ENCODE results near the gene TIGD3.

The TIGD3 gene

DNA sequence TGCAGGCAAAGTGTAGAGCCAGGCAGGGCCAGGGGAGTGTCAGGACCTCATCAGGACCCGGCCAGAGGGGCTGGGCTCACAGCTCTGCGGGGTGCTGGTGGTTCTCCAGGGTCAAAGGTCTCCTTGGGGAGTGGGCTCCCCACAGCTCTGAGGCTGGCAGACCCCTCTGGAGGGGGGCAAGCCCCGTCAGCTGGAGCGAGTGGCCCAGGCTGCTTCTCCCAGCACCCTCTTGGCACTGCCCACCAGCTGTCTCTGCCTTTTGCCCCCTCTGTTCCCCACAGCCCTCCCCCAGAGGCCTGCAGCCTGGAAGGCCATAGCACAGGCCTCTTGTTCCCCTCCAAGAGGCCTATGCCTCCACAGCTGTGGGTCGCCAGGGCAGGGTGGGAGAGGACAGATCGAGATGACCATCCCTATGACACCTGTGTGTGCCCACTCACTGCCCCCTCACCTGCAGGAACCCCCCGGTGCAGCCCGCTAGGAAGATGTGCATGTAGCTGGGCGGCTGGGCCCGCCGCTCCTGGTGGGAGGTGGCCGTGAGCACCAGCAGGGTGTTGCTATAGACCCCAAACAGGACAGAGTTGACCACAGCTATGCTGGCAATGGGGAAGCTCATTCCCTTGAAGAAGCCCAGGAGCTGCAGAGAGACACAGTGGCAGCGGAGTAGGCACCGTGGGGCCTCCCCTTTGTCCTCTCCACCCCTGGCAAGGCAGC lies 24.5 kb downstream of the TIGD3 start:
- TF ChIP-seq USF1 (IDR thresholded peaks at IDR 0.05): no peak
- no peak for TF ChIP-seq TAF1 (IDR thresholded peaks at IDR 0.05; ENCODE audit: low read depth)
- no peak for TF ChIP-seq MAX (IDR thresholded peaks at IDR 0.05)
- no peak for TF ChIP-seq FOXM1 (IDR thresholded peaks at IDR 0.05; ENCODE audit: borderline replicate concordance, low read depth)
- no peak for TF ChIP-seq RAD21 (IDR thresholded peaks at IDR 0.05; ENCODE audit: low read depth)
- no peak for TF ChIP-seq REST (IDR thresholded peaks at IDR 0.05; ENCODE audit: low read depth)
- TF ChIP-seq CREB1 (IDR thresholded peaks at IDR 0.05; ENCODE audit: low read depth): no peak
- no peak for TF ChIP-seq NFIC (IDR thresholded peaks at IDR 0.05)
- TF ChIP-seq EGR1 (IDR thresholded peaks at IDR 0.05): no peak
- TF ChIP-seq EP300 (IDR thresholded peaks at IDR 0.05; ENCODE audit: borderline replicate concordance): no peak
- no peak for TF ChIP-seq TCF12 (IDR thresholded peaks at IDR 0.05; ENCODE audit: low read depth)
- no peak for TF ChIP-seq TEAD4 (IDR thresholded peaks at IDR 0.05)
- no peak for TF ChIP-seq CEBPB (IDR thresholded peaks at IDR 0.05)
- no peak for TF ChIP-seq YY1 (IDR thresholded peaks at IDR 0.05; ENCODE audit: low read depth)
- no peak for TF ChIP-seq ZBTB7A (IDR thresholded peaks at IDR 0.05; ENCODE audit: low read depth)

GRCh38 chr11:65379698-65380459 lies 25.3 kb downstream of the TIGD3 start:
- TF ChIP-seq TAF1 (IDR thresholded peaks at IDR 0.05; ENCODE audit: low read depth) (no peak), CEBPB (IDR thresholded peaks at IDR 0.05) (no peak), REST (IDR thresholded peaks at IDR 0.05; ENCODE audit: low read depth) (no peak), EP300 (IDR thresholded peaks at IDR 0.05; ENCODE audit: borderline replicate concordance) (no peak)

GRCh38 chr11:65380460-65381119 lies 26.0 kb downstream of the TIGD3 start:
- TF ChIP-seq REST (IDR thresholded peaks at IDR 0.05; ENCODE audit: low read depth) (no peak), TEAD4 (IDR thresholded peaks at IDR 0.05) (no peak), CREB1 (IDR thresholded peaks at IDR 0.05; ENCODE audit: low read depth) (no peak), YY1 (IDR thresholded peaks at IDR 0.05; ENCODE audit: low read depth) (no peak), TCF12 (IDR thresholded peaks at IDR 0.05; ENCODE audit: low read depth) (no peak), FOXM1 (IDR thresholded peaks at IDR 0.05; ENCODE audit: borderline replicate concordance, low read depth) (no peak), ZBTB7A (IDR thresholded peaks at IDR 0.05; ENCODE audit: low read depth) (no peak), TAF1 (IDR thresholded peaks at IDR 0.05; ENCODE audit: low read depth) (no peak), RAD21 (IDR thresholded peaks at IDR 0.05; ENCODE audit: low read depth) (no peak), MAX (IDR thresholded peaks at IDR 0.05) (no peak), NFIC (IDR thresholded peaks at IDR 0.05) (no peak), CEBPB (IDR thresholded peaks at IDR 0.05) (no peak), USF1 (IDR thresholded peaks at IDR 0.05) (no peak), EP300 (IDR thresholded peaks at IDR 0.05; ENCODE audit: borderline replicate concordance) (no peak), EGR1 (IDR thresholded peaks at IDR 0.05) (no peak)

DNA sequence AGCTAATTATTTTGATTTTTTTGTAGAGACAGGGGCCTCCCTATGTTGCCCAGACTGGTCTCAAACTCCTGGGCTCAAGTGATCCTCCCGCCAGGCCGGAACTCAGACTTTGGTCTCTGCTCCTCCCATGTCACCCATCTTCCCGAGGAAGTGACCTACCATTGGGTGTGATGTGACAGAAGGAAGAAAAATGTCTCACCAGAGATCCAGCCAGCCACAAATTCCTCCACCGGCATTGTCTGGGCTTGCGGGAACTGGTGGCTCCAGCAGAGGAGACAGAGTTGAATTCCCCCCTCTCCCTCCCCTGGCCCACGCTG lies 27.1 kb downstream of the TIGD3 start:
- no peak for TF ChIP-seq CEBPB (IDR thresholded peaks at IDR 0.05)
- TF ChIP-seq ZBTB7A (IDR thresholded peaks at IDR 0.05; ENCODE audit: low read depth): no peak
- TF ChIP-seq YY1 (IDR thresholded peaks at IDR 0.05; ENCODE audit: low read depth): no peak; the same call in 1 of the 2 replicates
- no peak; the same call in 1 of the 2 replicates for TF ChIP-seq TEAD4 (IDR thresholded peaks at IDR 0.05)
- TF ChIP-seq FOXM1 (IDR thresholded peaks at IDR 0.05; ENCODE audit: borderline replicate concordance, low read depth): no peak
- no peak for TF ChIP-seq TAF1 (IDR thresholded peaks at IDR 0.05; ENCODE audit: low read depth)
- TF ChIP-seq EGR1 (IDR thresholded peaks at IDR 0.05): no peak
- no peak for TF ChIP-seq TCF12 (IDR thresholded peaks at IDR 0.05; ENCODE audit: low read depth)
- no peak for TF ChIP-seq MAX (IDR thresholded peaks at IDR 0.05)
- no peak for TF ChIP-seq RAD21 (IDR thresholded peaks at IDR 0.05; ENCODE audit: low read depth)
- no peak for TF ChIP-seq CREB1 (IDR thresholded peaks at IDR 0.05; ENCODE audit: low read depth)
- TF ChIP-seq USF1 (IDR thresholded peaks at IDR 0.05): no peak
- no peak for TF ChIP-seq NFIC (IDR thresholded peaks at IDR 0.05)
- TF ChIP-seq EP300 (IDR thresholded peaks at IDR 0.05; ENCODE audit: borderline replicate concordance): no peak
- no peak for TF ChIP-seq REST (IDR thresholded peaks at IDR 0.05; ENCODE audit: low read depth)
